ENCODE measurements around the gene FLT3.

Gene FLT3

DNA sequence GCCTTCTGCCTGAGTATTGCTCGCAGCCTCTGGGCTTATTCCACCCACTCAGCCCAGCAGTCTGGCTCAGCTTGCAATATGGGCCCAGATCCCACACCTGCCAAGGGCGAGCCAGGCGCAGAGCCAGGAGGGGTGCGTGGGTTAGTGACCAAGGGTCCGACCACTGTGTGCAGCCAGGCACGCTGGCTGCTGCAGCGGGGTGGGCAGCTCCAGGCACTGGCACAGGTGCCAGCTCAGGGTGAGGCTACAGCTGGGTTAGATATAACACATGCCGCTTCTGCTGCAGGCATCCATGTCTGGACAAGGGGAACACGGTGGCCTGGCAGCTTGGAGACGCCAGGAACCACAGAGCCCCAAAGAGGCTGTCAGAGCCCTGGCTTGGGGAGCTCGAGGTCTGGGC lies 99.3 kb downstream of the FLT3 start:
- DNase-seq = no peak

DNA sequence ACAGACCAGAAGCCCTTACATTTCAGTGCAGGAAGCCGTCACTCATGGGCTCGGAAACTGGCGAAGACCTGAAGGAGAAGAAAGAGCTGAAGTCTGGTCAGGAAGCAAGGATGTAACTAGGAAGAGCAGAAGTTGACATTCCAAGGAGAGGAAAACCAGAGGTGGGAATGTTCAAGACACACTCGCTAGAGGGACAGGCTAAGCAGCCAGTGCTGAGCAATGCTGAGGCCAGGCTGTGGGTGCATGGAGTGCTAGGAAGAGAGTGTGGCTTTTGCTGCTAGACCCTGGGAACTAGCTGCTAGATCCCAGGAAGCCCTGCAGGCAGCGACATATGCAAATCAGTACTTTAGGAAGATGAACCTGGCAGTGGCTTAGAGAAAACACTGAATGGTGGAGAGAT lies 99.8 kb downstream of the FLT3 start:
- DNase-seq = no peak

- no peak for DNase-seq
These were observed 102.4 kb downstream of the FLT3 start for GRCh38 chr13:27997904-27998522.

DNA sequence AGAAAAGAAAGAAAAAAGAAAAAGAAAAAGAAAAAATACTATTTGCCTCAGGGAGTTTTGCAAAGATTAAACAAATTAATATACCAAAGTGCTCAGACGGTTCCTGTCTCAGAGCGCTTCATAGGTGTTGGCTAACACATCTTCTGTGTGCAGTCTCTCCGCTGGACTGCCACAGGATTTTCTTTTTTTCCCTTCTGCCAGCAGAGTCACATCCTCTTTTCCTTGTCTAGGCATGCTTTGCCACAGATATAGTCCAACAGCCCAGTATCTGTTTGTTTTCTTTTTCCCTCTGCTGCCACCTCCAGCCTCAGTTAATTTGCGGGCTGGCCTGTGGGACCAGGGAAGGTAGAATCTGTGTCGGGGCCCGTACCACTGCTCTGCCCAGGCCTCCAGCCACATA lies 108.5 kb downstream of the FLT3 start:
- DNase-seq = no peak

DNA sequence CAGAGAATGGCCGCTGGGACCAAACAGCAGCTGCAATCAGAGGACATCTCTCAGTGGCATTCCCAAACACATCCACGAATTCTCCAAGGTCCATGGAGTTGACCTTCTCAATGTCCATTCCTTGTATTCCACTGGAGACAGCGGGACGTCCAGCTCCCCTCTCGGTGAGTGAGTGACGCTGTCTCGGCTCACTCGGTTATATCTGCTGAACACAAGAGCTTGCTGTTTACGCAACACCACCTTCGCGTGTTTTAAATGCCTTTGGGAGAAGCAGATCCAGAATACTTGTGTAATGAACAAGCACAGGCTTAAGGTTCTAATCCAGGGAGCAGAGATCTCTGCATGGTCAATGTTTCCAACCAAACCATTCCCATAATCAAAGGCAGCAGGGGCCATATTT lies 111.9 kb downstream of the FLT3 start, which contains the start of gene URAD:
Gene URAD, minus strand, starts transcription at position 174 of the 400 bp plus-strand sequence. Its CDS starts 56 bp downstream, at position 118.
- no peak for DNase-seq

GRCh38 chr13:27985600-27985999 lies 114.8 kb downstream of the FLT3 start:
- no peak for DNase-seq

- no peak for DNase-seq
These were observed 118.0 kb downstream of the FLT3 start for GRCh38 chr13:27982361-27982760.

DNA sequence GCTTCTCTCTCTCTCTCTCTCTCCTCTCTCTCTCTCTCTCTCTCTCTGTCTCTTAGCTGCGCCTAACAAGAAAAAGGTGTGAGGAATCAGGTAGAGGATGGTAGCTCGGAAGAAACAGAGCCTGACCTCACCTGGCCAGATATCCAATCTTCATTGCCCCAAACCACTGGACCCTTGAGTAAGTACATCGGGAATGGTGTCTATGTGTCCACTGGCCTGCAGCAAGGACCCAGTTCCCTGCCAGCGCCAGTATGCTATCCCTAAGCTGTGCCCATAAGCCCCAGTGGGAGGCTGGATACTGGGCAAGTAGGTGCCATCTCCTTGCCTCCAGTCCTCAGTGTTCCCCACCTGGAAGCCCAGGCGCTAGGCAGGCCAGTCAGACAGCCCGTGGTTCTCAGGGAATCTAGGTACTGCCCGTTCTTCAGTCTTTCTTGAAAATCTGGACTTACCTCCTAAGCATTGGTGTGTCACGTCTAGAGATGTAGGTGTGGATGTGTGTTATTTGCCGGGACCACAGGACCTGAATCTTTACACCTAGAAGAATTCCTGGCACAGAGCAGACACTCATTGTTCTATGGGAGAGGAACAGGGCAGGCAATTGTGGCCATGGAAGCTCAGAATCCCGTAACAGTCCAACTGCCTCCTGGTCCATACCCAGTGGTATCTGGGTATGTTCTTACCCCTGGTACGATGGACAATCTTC lies 119.2 kb downstream of the FLT3 start:
- DNase-seq = no peak

DNA sequence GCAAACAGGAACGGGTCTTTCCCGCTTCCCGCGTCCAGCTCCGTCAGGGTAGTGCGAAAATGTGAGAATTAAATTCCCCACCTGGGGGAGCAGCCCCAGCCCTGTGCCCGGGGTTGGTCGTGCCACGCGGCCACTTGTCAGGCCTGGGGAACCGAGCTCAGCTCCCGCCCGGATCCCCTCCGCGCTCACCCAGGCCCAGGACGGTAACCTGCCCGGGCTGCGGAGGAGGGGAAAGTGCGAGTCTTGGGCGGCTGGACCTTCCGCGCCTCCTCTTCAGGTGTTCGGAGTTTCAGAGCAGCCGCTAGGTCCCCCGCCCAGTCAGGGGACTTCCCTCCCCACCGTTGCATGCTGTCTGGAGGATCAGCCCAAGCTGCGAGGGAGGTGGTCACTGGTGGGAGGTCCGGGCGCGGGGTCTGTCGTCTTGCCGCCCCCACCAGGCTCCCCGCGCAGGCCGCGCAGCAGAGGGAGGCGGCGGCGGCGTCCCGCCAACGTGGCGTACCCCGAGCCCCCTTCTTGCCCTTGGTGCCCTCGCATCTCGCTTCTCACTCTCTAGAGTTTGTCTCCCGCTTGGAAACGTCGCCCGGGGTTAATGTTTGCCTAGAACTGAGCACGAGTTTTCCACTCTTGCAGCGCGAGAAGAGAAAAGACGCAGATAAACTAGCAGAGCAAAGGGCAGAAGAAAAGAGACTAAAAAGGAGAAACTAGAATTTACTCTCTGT lies 119.9 kb downstream of the FLT3 start:
- DNase-seq = no peak

- no peak for DNase-seq
These were observed 120.6 kb downstream of the FLT3 start for GRCh38 chr13:27979765-27980279.

DNA sequence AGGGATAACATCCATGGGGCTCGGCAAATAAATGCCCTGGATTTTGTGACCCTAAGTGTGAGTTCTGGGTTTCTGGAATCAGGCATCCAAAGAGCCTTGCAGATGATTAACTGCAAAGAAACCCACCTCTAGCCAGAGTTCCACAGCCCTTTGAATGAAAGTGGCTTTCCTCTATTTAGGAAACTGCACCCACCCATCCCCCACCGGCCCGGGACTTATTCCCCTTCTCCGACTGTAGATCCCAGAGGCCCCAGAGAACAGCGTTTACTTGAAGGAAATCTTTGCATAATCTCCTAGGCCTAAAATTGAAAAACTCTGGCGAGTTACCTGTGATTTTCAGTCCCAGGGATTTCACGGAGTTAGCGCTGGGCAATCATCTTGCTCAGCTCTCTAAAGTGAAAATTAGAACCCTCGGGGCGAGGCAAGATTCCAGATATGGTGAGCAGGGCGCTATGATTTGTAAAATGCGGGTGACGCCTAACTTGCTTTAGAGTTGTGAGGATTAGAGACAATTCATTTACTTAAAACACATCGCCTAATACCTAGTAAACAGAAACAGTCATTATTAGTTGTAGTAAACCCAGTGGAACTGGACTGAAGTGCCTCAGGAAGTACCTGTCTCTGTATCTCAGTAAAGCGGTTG lies 121.3 kb downstream of the FLT3 start:
- no peak for DNase-seq

DNA sequence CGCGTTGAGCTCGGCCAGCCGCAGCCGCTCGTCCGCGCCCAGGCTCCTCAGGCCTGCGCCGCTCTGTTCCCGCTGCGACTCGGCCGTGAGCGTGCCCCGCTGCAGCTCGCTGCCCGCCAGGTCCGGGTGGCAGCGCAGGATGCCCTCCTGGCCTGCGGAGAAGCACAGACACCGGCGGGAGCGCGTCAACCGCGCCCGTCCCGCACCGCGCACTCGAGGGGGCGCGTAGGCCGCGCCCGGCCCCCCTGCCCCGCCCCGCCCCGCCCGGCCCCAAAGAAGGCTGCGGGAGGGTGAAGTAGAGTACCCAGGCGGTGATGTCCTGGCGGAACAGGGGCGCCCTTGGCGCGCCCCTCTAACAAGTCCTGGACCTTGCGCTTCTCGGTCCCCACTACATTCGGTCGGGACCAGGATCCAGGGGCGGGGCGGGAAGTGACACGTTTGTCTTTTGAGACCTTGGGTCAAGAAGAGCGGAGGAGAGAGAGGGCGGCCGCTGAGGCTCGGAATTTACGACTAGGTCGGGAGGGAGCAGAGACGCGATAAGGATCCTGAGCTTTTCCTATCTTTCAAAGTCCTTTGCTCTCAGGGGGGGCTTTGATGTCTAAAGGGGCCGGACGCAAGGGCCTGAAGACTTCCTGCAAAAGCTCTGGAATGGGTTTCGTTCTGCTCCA lies 121.9 kb downstream of the FLT3 start:
- no peak for DNase-seq

- DNase-seq = no peak
These were observed 122.7 kb downstream of the FLT3 start for GRCh38 chr13:27977476-27978300.

- no peak for DNase-seq
These were observed 123.8 kb downstream of the FLT3 start for GRCh38 chr13:27976362-27977091.

GRCh38 chr13:27975564-27976361 lies 124.6 kb downstream of the FLT3 start:
- DNase-seq = no peak

GRCh38 chr13:27973961-27974662 lies 126.3 kb downstream of the FLT3 start:
- no peak for DNase-seq

DNA sequence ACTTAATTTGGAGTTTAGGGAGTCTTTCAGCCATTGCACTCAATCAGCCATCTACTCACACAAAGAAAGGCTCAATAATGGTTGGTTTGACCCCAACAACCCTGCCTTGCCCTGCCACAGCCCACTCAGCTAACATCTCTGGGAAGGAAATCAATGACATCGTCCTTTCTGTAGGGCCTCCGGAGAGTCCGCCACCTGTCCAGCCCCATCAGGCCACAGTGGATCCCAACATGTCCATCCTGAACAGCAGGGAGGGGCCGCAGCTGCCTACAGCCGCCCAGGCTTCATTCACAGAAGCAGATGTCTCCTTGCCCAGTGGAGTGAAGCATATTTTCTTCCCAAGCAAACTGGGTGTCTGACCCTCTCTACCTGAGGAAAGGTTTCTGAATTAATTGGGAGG lies 127.1 kb downstream of the FLT3 start:
- no peak for DNase-seq

DNA sequence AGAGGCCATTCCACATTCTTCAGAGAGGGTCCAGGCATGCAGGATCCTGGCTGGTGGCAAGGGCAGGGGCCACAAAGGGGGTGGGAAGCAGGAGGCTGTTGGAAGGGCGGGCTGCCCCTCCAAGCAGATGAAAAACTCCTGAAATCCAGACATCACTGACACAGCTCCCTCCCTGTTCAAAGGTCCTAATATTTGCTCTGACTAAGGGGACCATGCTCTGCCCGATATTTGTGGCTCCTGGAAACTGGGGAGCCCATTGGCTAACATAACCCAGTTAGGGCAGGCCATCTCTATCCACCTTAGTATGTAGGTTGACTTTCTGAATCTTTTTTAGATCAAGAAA lies 127.9 kb downstream of the FLT3 start:
- no peak for DNase-seq

GRCh38 chr13:27971776-27972477 lies 128.4 kb downstream of the FLT3 start:
- DNase-seq = no peak
